Left ventricle myocardium inferior (tissue), 1 donor: ENCODE results near the gene SPATA32. TPM values are rescaled to one million over a fixed set of nuclear protein-coding genes. Genes with fewer than 3 reads are reported as not detected.

Experiments
- DNase-seq: peaks from one replicate; pipeline ENCODE4 v3.0.0-alpha.2; 2020
- H3K27ac ChIP-seq: fragments of 200-600 bp; replicated peaks from 2 replicates; pipeline ENCODE4 v1.8.0; 2021
- H3K27me3 ChIP-seq: fragments of 200-600 bp; 2 replicates; pipeline ENCODE4 v1.8.0; 2021; ENCODE audit warnings: low read depth
- H3K36me3 ChIP-seq: fragments of 200-600 bp; 2 replicates; pipeline ENCODE4 v1.8.0; 2021
- H3K4me1 ChIP-seq: fragments of 200-600 bp; 2 replicates; pipeline ENCODE4 v1.8.0; 2021
- H3K4me3 ChIP-seq: fragments of 200-600 bp; 2 replicates; pipeline ENCODE4 v1.8.0; 2021; ENCODE audit warnings: mild to moderate bottlenecking, moderate library complexity
- H3K9me3 ChIP-seq: fragments of 200-600 bp; replicated peaks from 2 replicates; pipeline ENCODE4 v1.8.0; 2021
- CTCF ChIP-seq: fragments of 200-600 bp; IDR thresholded peaks from 2 replicates; pipeline ENCODE4 v1.8.0; 2021; ENCODE audit warnings: antibody characterized with exemption, mild to moderate bottlenecking, borderline replicate concordance
- intact Hi-C: fragments of 100-400 bp; cut with micrococcal nuclease; formaldehyde crosslinking; loops from one replicate; pipeline ENCODE4 v1.11.0; 2022
- long read RNA-seq: library from polyadenylated mRNA; unstranded; transcript quantifications from one replicate; pipeline ENCODE4 v2.0.0, GENCODE V29; 2021
- total RNA-seq: library from RNA; stranded (reverse); fragmentation: NEBNext Ultra II Directional; extraction: Animal tissue kit (Norgen Biotek cat#: 25700); gene quantifications from one replicate; pipeline ENCODE4 v1.2.1, GENCODE V29; 2021
- donor health status: DM: no; HTN: yes; CAD: no; lungs with severe emphysema.

The SPATA32 gene
- not detected for total RNA-seq
- long read RNA-seq = 0 reads

GRCh38 chr17:45261577-45262515 is at the start of gene SPATA32:
TSS of gene SPATA32 (minus strand) at chr17:45262094. CDS start at chr17:45262016, 78 bp downstream.
- H3K27ac ChIP-seq = peak within 1 kb of the TSS; percentile 78
- H3K4me3 ChIP-seq = peak within 1 kb of the TSS; percentile 68
- intact Hi-C loops = no loop called here
- no peaks in the 10 kb centered on the region for H3K9me3 ChIP-seq
- H3K4me1 ChIP-seq = peaks cover 56% of the 10 kb centered on the region
- DNase-seq = peak; percentile 68
- H3K36me3 ChIP-seq = peaks cover 35% of the 10 kb centered on the region
- no peak for TF ChIP-seq CTCF
- no peaks in the 10 kb centered on the region for H3K27me3 ChIP-seq

GRCh38 chr17:45311401-45311759 is 49.5 kb upstream of the SPATA32 start:
- TF ChIP-seq CTCF = no peak
- H3K27ac ChIP-seq = peak overlapping the region; percentile 97
- no peak for DNase-seq
- H3K27me3 ChIP-seq = no peaks in the 10 kb centered on the region
- intact Hi-C loops = loop anchor here (5.0 kb wide), 1 partner anchor 34 kb away; no protein-coding TSS in a partner anchor
- H3K4me3 ChIP-seq = peak overlapping the region; percentile 90
- peaks cover 100% of the 10 kb centered on the region for H3K4me1 ChIP-seq
- no peaks in the 10 kb centered on the region for H3K36me3 ChIP-seq
- no peaks in the 10 kb centered on the region for H3K9me3 ChIP-seq

GRCh38 chr17:45310380-45311324 is 48.8 kb upstream of the SPATA32 start:
- peak; percentile 51 for DNase-seq
- TF ChIP-seq CTCF = no peak
- intact Hi-C loops = loop anchor here (5.0 kb wide), 1 partner anchor 33 kb away; no protein-coding TSS in a partner anchor

GRCh38 chr17:45309400-45309799 is 47.5 kb upstream of the SPATA32 start:
- Histone ChIP-seq H3K36me3 (no peaks in the 10 kb centered on the region), H3K27me3 (no peaks in the 10 kb centered on the region)

More at GRCh38 chr17:45310380-45311324, 48.8 kb upstream of the SPATA32 start:
- Histone ChIP-seq H3K27ac (peak overlapping the region; percentile 97), H3K4me1 (peaks cover 100% of the 10 kb centered on the region), H3K9me3 (no peaks in the 10 kb centered on the region), H3K27me3 (no peaks in the 10 kb centered on the region), H3K4me3 (peak overlapping the region; percentile 90), H3K36me3 (no peaks in the 10 kb centered on the region)

More at GRCh38 chr17:45309400-45309799, 47.5 kb upstream of the SPATA32 start:
- no peak overlapping the region for H3K4me3 ChIP-seq
- intact Hi-C loops = no loop called here
- no peaks in the 10 kb centered on the region for H3K9me3 ChIP-seq
- no peak for TF ChIP-seq CTCF
- H3K27ac ChIP-seq = peak overlapping the region; percentile 97
- H3K4me1 ChIP-seq = peaks cover 98% of the 10 kb centered on the region
- no peak for DNase-seq
